Sciatic nerve (tissue), 2 donors: ENCODE data around the gene COL15A1. TPM values are rescaled to one million over a fixed set of nuclear protein-coding genes. Genes with fewer than 3 reads are reported as not detected.

Experiments
- ATAC-seq: fragments of 200-7000 bp; cut with Tn5 transposase; one replicate; pipeline ENCODE4 v1.9.1; 2020; ENCODE audit warnings: mild to moderate bottlenecking, moderate library complexity
- DNase-seq: peaks from one replicate; pipeline ENCODE4 v3.0.0-alpha.2; 2020; ENCODE audit warnings: low spot score
- intact Hi-C: fragments of 100-400 bp; cut with DNase I; formaldehyde crosslinking; loops from one replicate; pipeline ENCODE4 v1.14.2; 2022
- total RNA-seq: library from RNA; stranded (reverse); fragmentation: NEBNext Ultra II Directional; extraction: Animal tissue kit (Norgen Biotek cat#: 25700); gene quantifications from one replicate; pipeline ENCODE4 v1.2.1, GENCODE V29; 2021
- donor health status: DM: no; HTN: no; CAD: no.
- donor health status: DM: no; HTN: no; CAD: no.

The COL15A1 gene
- total RNA-seq, 1 donor from 2014 or later, result 94.6 TPM

DNA sequence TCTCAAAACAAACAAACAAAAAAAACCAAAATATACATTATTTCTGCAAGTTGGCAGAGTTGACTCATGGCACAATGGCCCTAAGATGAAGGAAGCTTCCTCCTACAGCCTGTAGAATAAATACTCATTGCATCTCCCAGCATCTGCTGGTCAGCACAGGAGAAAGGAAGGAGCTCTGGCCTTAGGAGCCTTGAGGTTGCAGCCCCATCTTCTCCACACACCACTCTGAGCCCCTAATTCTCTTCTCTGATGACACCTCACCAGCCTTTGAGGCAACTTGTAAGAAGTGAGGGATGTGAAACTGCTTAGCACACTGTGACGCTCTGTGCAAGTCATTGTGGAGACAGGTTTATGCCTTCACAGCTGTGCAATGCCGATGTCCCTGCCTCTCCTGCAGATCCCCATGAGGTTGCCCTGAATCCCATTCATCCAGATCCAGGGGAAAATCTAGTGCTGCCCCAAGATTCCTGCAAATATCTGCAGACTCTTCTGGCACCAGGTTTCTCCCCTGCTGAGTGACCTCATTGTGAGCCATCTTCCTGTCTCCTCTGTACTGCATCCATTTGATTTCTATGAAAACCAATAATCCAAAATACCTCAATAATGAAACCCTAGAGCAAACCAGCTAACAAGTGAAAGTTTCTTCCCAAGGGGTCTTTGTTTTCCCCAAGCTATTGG lies 95.9 kb downstream of the COL15A1 start:
- DNase-seq, result no peak
- intact Hi-C loops, result loop anchor here (10.0 kb wide), 1 partner anchor 1255 kb away; no protein-coding TSS in a partner anchor
- peak; percentile 31 for ATAC-seq

GRCh38 chr9:99040251-99040900 lies 96.7 kb downstream of the COL15A1 start:
- DNase-seq (no peak), ATAC-seq (no peak)
- intact Hi-C loops, result loop anchor here (10.0 kb wide), 1 partner anchor 1254 kb away; no protein-coding TSS in a partner anchor

DNA sequence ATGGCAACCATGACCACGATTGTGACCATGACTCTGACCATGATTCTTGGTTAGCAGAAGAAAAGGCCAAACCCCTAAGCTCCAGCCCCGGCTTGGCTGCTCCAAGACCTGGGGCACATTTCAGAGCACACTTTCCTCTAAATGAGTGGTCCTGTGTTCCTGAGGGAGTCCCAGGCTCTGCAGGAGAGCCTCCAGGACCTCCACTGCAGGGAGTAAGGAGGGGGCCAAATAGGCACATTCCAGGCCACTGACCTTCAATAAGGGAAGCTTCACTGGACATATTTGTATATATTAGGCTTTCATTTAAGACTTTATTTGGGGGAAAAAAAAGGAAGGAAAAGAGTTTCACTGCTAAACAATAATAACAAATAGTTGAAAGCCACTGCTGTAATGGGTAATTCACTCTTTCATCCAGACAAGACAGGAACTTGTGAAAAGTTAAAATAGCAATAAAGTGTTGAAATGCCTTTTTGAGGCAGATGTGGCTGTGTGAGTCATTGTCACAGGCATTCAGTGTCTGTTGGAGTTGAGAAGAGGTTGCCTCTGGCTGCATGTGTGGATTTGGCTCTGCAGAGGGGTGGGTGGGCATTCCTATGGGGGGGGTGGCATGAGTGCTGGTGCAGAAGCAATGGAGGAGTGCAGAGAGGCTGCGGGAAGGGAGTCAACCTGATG lies 97.3 kb downstream of the COL15A1 start:
- DNase-seq (no peak), ATAC-seq (peak; percentile 53)
- intact Hi-C loops, result loop anchor here (10.0 kb wide), 1 partner anchor 1254 kb away; no protein-coding TSS in a partner anchor

- intact Hi-C loops, result loop anchor here (10.0 kb wide), 1 partner anchor 1253 kb away; no protein-coding TSS in a partner anchor
Observed at GRCh38 chr9:99041618-99042017, 97.9 kb downstream of the COL15A1 start.

GRCh38 chr9:99042620-99043019 lies 98.9 kb downstream of the COL15A1 start:
- DNase-seq (no peak), ATAC-seq (no peak)
- intact Hi-C loops, result loop anchor here (10.0 kb wide), 1 partner anchor 1252 kb away; no protein-coding TSS in a partner anchor

More at GRCh38 chr9:99041618-99042017, 97.9 kb downstream of the COL15A1 start:
- ATAC-seq (no peak), DNase-seq (no peak)

DNA sequence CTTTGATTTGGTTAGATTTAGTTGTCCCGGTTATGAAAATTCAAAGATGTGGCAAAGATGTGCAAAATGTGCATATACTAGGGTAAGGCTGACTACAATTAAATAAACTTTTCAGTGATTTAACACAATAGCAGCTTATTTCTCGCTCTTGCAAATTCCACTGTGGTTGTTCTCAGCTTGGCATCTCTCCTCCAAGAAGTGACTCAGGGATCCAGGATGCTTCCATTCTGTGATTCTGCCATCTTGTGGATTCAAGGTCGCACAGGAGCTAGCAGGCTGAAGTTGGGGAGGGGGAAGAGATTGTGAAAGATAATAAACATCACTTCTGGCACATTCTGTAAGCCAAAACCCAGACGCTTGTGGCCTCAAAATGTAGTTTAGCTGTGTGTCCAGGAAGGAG lies 101.1 kb downstream of the COL15A1 start:
- intact Hi-C loops, result loop anchor here (10.0 kb wide), 1 partner anchor 1250 kb away; no protein-coding TSS in a partner anchor
- ATAC-seq, result no peak

GRCh38 chr9:99046068-99046467 lies 102.4 kb downstream of the COL15A1 start:
- no peak for ATAC-seq
- intact Hi-C loops, result loop anchor here (10.0 kb wide), 1 partner anchor 1249 kb away; no protein-coding TSS in a partner anchor
- no peak for DNase-seq

More for the DNA sequence above, 101.1 kb downstream of the COL15A1 start:
- no peak for DNase-seq

GRCh38 chr9:99046542-99047071 lies 102.9 kb downstream of the COL15A1 start:
- intact Hi-C loops, result loop anchor here (10.0 kb wide), 1 partner anchor 1248 kb away; no protein-coding TSS in a partner anchor

DNA sequence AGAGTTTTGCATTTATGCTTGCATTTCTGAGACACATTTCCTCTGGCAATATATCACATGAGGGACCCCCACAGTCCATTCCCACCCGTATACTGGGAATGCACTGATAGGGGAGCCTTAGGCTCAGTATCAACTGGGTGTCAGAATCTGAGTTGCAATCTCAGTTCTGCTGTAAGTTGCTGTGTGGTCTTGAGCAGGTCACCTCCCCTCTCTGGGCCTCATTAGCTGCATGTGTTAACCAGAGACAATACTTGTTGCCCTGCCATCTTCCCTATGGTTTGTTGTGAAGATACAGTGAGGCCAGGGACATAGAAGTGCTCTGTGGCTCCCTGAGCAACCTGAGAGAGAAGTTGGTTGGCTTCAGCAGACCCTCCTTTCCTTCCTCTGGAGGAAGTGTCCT lies 105.5 kb downstream of the COL15A1 start:
- ATAC-seq (no peak), DNase-seq (no peak)
- intact Hi-C loops, result loop anchor here (10.0 kb wide), 1 partner anchor 1246 kb away; no protein-coding TSS in a partner anchor

More at GRCh38 chr9:99046542-99047071, 102.9 kb downstream of the COL15A1 start:
- ATAC-seq, result no peak
- no peak for DNase-seq

GRCh38 chr9:99049641-99050040 lies 105.9 kb downstream of the COL15A1 start:
- no peak for ATAC-seq
- intact Hi-C loops, result loop anchor here (10.0 kb wide), 1 partner anchor 1245 kb away; no protein-coding TSS in a partner anchor
- DNase-seq, result no peak

- ATAC-seq, result no peak
- intact Hi-C loops, result no loop called here
- no peak for DNase-seq
Observed at GRCh38 chr9:99050292-99050911, 106.7 kb downstream of the COL15A1 start.

GRCh38 chr9:99050924-99051323 lies 107.2 kb downstream of the COL15A1 start:
- intact Hi-C loops, result no loop called here
- ATAC-seq, result no peak
- no peak for DNase-seq

DNA sequence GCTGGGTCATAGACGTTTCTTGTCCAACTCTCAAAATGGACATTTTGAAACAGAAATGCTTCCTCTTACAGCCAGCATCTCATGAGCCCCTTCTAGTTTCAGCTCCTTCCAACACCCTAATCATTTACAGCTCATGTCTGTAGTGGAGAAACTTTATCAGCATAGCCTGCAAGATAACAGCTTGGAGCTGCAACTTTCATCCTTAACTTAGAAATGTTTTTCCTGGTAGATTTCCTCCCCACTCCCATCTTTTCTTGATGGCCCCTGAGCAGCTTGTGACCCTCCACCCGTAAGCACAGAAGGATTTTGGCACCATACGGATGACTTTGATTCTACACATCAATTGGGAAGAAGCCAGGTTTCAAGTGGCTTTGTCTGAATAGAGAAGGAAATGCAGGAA lies 107.7 kb downstream of the COL15A1 start:
- no peak for ATAC-seq

GRCh38 chr9:99051851-99052250 lies 108.1 kb downstream of the COL15A1 start:
- intact Hi-C loops, result no loop called here
- no peak for ATAC-seq
- DNase-seq, result no peak

More for the DNA sequence above, 107.7 kb downstream of the COL15A1 start:
- no peak for DNase-seq
- intact Hi-C loops, result no loop called here

DNA sequence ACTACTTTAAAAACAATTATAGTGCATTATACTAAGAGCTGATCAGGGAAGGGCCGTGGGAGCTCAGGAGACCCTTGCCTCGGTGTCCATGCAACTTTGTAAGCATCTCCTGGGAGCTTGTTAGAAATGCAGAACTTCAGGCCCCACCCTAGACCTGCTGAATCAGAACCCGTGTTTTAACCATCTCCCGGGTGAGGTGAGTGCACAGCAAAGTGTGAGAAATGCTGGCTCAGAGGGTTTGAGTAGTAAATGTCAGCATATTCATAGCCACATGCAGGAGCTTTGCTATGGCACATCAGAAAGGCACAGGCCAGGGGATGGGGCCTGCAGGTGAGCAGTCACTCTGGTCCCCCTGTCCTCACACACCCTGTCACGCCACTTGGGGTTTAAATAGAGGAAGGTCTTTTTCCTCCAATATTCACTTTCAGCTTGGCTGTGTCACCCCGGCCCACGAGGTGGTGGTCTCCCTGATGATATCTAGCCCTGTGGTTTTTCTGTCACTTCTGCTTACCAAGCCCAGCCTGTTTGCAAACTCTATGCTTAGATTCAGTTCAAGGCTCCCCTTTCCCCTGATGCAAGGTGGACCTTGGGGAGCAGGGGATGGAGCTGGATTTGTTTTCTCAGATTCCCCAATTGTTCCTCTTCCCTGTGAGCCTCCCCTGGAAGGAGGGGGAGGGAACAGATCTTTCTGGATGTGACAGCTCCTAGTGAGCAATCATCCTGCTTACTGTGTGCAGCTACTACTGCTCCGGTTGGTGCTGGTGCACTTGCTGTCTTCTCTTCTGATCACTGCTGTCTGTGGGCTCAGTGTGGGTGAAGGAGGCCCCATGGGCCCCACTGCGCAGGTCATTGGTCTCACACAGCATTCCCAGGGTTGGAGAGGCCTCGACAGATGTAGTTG lies 109.4 kb downstream of the COL15A1 start:
- ATAC-seq (no peak), DNase-seq (no peak)
- intact Hi-C loops, result no loop called here

DNA sequence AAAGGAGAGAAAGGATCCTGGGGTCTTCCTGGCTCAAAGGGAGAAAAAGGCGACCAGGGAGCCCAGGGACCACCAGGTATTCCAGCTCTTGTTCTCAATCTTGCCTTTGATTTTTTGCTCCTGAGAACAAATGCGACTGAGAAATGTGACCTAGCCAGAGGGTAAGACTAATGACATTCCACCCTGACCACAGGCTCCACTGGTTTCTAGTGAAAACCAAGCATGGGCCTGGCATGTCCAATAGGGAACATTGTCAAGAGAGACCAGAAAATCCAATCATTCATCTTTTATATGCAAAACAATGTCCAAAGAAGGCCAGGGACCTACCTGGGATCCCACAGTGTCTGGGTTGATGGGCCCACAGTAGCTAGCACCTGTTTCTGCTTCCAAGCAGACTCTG lies 110.9 kb downstream of the COL15A1 start:
- intact Hi-C loops, result no loop called here
- ATAC-seq (no peak), DNase-seq (no peak)

- intact Hi-C loops, result no loop called here
Observed at GRCh38 chr9:99055384-99055783, 111.7 kb downstream of the COL15A1 start.

GRCh38 chr9:99056186-99056585 lies 112.5 kb downstream of the COL15A1 start:
- ATAC-seq (no peak), DNase-seq (no peak)
- intact Hi-C loops, result no loop called here

More at GRCh38 chr9:99055384-99055783, 111.7 kb downstream of the COL15A1 start:
- ATAC-seq, result no peak
- no peak for DNase-seq
